Memory B cell (primary cell): ENCODE results near the gene PRLH.

Experiments
- ATAC-seq: fragments of 150-1000 bp; cut with Tn5 transposase; 2 replicates; pipeline ENCODE4 v1.10.0; 2021; ENCODE audit warnings: low read depth, mild to moderate bottlenecking, moderate library complexity
- DNase-seq, 2 donors: peaks; one replicate each; pipeline ENCODE4 v3.0.0; 2022; ENCODE audit warnings: low spot score in 2 of 2
- H3K27ac Mint-ChIP-seq: one replicate; pipeline ENCODE4 v1.8.0; 2022; ENCODE audit warnings: mild to moderate bottlenecking, moderate library complexity, mixed read lengths
- H3K27me3 Mint-ChIP-seq: one replicate; pipeline ENCODE4 v1.8.0; 2022; ENCODE audit warnings: mixed read lengths
- H3K36me3 Mint-ChIP-seq: one replicate; pipeline ENCODE4 v1.8.0; 2022; ENCODE audit warnings: mild to moderate bottlenecking, mixed read lengths
- H3K4me1 Mint-ChIP-seq: one replicate; pipeline ENCODE4 v1.8.0; 2022; ENCODE audit warnings: mixed read lengths
- H3K4me3 Mint-ChIP-seq: one replicate; pipeline ENCODE4 v1.8.0; 2022; ENCODE audit warnings: mild to moderate bottlenecking, moderate library complexity, mixed read lengths
- H3K9me3 Mint-ChIP-seq: one replicate; pipeline ENCODE4 v1.8.0; 2022; ENCODE audit warnings: mixed read lengths

PRLH gene

GRCh38 chr2:237575869-237576862 is 9.8 kb downstream of the PRLH start:
- ATAC-seq (no peak), DNase-seq (no peak)
- Mint-ChIP-seq H3K4me1 (peaks cover 5% of the 10 kb centered on the region), H3K27ac (no peak overlapping the region), H3K27me3 (peaks cover 15% of the 10 kb centered on the region), H3K4me3 (no peak overlapping the region), H3K36me3 (no peaks in the 10 kb centered on the region), H3K9me3 (no peaks in the 10 kb centered on the region)

- no peak overlapping the region for H3K4me3 Mint-ChIP-seq
- no peaks in the 10 kb centered on the region for H3K9me3 Mint-ChIP-seq
- DNase-seq (no peak), ATAC-seq (no peak)
- H3K4me1 Mint-ChIP-seq: peaks cover 2% of the 10 kb centered on the region
- H3K36me3 Mint-ChIP-seq: no peaks in the 10 kb centered on the region
- no peak overlapping the region for H3K27ac Mint-ChIP-seq
- peaks cover 15% of the 10 kb centered on the region for H3K27me3 Mint-ChIP-seq
These were observed 10.6 kb downstream of the PRLH start for GRCh38 chr2:237576974-237577373.

GRCh38 chr2:237577458-237577857 is 11.1 kb downstream of the PRLH start:
- ATAC-seq: no peak
- Mint-ChIP-seq H3K27me3 (peaks cover 15% of the 10 kb centered on the region), H3K27ac (no peak overlapping the region), H3K4me1 (no peaks in the 10 kb centered on the region), H3K9me3 (no peaks in the 10 kb centered on the region), H3K36me3 (no peaks in the 10 kb centered on the region), H3K4me3 (no peak overlapping the region)
- no peak for DNase-seq

- H3K36me3 Mint-ChIP-seq: no peaks in the 10 kb centered on the region
These were observed 11.8 kb downstream of the PRLH start for GRCh38 chr2:237577956-237578870.

GRCh38 chr2:237581326-237581725 is 15.0 kb downstream of the PRLH start:
- no peaks in the 10 kb centered on the region for H3K4me1 Mint-ChIP-seq
- no peaks in the 10 kb centered on the region for H3K9me3 Mint-ChIP-seq
- no peak for DNase-seq
- no peak overlapping the region for H3K4me3 Mint-ChIP-seq
- H3K36me3 Mint-ChIP-seq: no peaks in the 10 kb centered on the region
- no peak for ATAC-seq
- no peak overlapping the region for H3K27ac Mint-ChIP-seq
- peaks cover 11% of the 10 kb centered on the region for H3K27me3 Mint-ChIP-seq

More at GRCh38 chr2:237577956-237578870, 11.8 kb downstream of the PRLH start:
- Mint-ChIP-seq H3K27me3 (peaks cover 15% of the 10 kb centered on the region), H3K4me1 (no peaks in the 10 kb centered on the region), H3K4me3 (no peak overlapping the region), H3K27ac (no peak overlapping the region), H3K9me3 (no peaks in the 10 kb centered on the region)
- DNase-seq (no peak), ATAC-seq (no peak)

- ATAC-seq (peak; percentile 80), DNase-seq (peak in 1 of 2 donors; percentile 21)
- Mint-ChIP-seq H3K27me3 (peaks cover 6% of the 10 kb centered on the region), H3K27ac (no peak overlapping the region), H3K36me3 (no peaks in the 10 kb centered on the region), H3K9me3 (no peaks in the 10 kb centered on the region), H3K4me3 (no peak overlapping the region), H3K4me1 (no peaks in the 10 kb centered on the region)
These were observed 15.7 kb downstream of the PRLH start for GRCh38 chr2:237581751-237582746.

GRCh38 chr2:237583385-237584295 is 17.3 kb downstream of the PRLH start:
- H3K9me3 Mint-ChIP-seq: no peaks in the 10 kb centered on the region
- H3K4me3 Mint-ChIP-seq: no peak overlapping the region
- ATAC-seq (no peak), DNase-seq (no peak)
- peaks cover 2% of the 10 kb centered on the region for H3K27me3 Mint-ChIP-seq
- no peaks in the 10 kb centered on the region for H3K36me3 Mint-ChIP-seq
- no peak overlapping the region for H3K27ac Mint-ChIP-seq
- H3K4me1 Mint-ChIP-seq: no peaks in the 10 kb centered on the region

- Mint-ChIP-seq H3K36me3 (no peaks in the 10 kb centered on the region), H3K9me3 (no peaks in the 10 kb centered on the region), H3K27me3 (no peaks in the 10 kb centered on the region), H3K4me1 (no peaks in the 10 kb centered on the region), H3K4me3 (no peak overlapping the region), H3K27ac (no peak overlapping the region)
- no peak for ATAC-seq
- DNase-seq: no peak
These were observed 19.3 kb downstream of the PRLH start for GRCh38 chr2:237585590-237586221.

- Mint-ChIP-seq H3K36me3 (no peaks in the 10 kb centered on the region), H3K27ac (no peak overlapping the region), H3K9me3 (no peaks in the 10 kb centered on the region), H3K27me3 (no peaks in the 10 kb centered on the region), H3K4me1 (peaks cover 8% of the 10 kb centered on the region), H3K4me3 (no peak overlapping the region)
- DNase-seq (no peak), ATAC-seq (no peak)
These were observed 21.8 kb downstream of the PRLH start for GRCh38 chr2:237588044-237588696.

- Mint-ChIP-seq H3K4me3 (no peak within 1 kb of the TSS), H3K36me3 (no peaks in the 10 kb centered on the region), H3K27me3 (no peaks in the 10 kb centered on the region), H3K9me3 (no peaks in the 10 kb centered on the region), H3K27ac (no peak within 1 kb of the TSS), H3K4me1 (peaks cover 11% of the 10 kb centered on the region)
- no peak for DNase-seq
- ATAC-seq: no peak
These were observed 24.1 kb downstream of the PRLH start, which contains the start of gene RAB17 for GRCh38 chr2:237590272-237591140. Gene RAB17 (minus strand): TSS chr2:237590734. CDS start chr2:237586154, 4,580 bp downstream.
